Stimulated activated CD8-positive, alpha-beta memory T cell treated with anti-CD3 and anti-CD28 coated beads, Interleukin-15, amount 100 ng/mL, for 48 hours (primary cell): ENCODE data around the gene CAPN13.

Experiments
- DNase-seq, 2 donors: peaks; one replicate each; pipeline ENCODE4 v3.0.0-alpha.2; 2020; ENCODE audit warnings: low read depth in 2 of 2

Gene CAPN13

GRCh38 chr2:30764021-30764800, 43.0 kb downstream of the CAPN13 start:
- no peak for DNase-seq

GRCh38 chr2:30763151-30763660, 44.0 kb downstream of the CAPN13 start:
- DNase-seq: no peak

GRCh38 chr2:30761226-30761625, 46.0 kb downstream of the CAPN13 start:
- DNase-seq: no peak

GRCh38 chr2:30759481-30759880, 47.8 kb downstream of the CAPN13 start:
- no peak for DNase-seq

GRCh38 chr2:30758191-30758651, 49.0 kb downstream of the CAPN13 start:
- no peak for DNase-seq

GRCh38 chr2:30757749-30758148, 49.5 kb downstream of the CAPN13 start:
- no peak for DNase-seq

GRCh38 chr2:30756971-30757370, 50.3 kb downstream of the CAPN13 start:
- no peak for DNase-seq

GRCh38 chr2:30756051-30756719, 51.1 kb downstream of the CAPN13 start:
- no peak for DNase-seq

GRCh38 chr2:30753630-30754029, 53.6 kb downstream of the CAPN13 start:
- no peak for DNase-seq

- DNase-seq: no peak
Measured at GRCh38 chr2:30752811-30753210, 54.4 kb downstream of the CAPN13 start.

GRCh38 chr2:30747206-30747605, 60.0 kb downstream of the CAPN13 start:
- DNase-seq: no peak

GRCh38 chr2:30744823-30745222, 62.4 kb downstream of the CAPN13 start:
- DNase-seq: no peak

- DNase-seq: no peak
Measured at GRCh38 chr2:30741576-30741975, 65.7 kb downstream of the CAPN13 start.

GRCh38 chr2:30738141-30738911, 68.9 kb downstream of the CAPN13 start:
- DNase-seq: no peak

GRCh38 chr2:30737326-30737610, 70.0 kb downstream of the CAPN13 start:
- DNase-seq: no peak

GRCh38 chr2:30736461-30737325, 70.6 kb downstream of the CAPN13 start:
- no peak for DNase-seq

GRCh38 chr2:30733876-30734520, 73.2 kb downstream of the CAPN13 start:
- no peak for DNase-seq

GRCh38 chr2:30732876-30733275, 74.4 kb downstream of the CAPN13 start:
- no peak for DNase-seq

GRCh38 chr2:30732376-30732775, 74.9 kb downstream of the CAPN13 start:
- no peak for DNase-seq

- DNase-seq: no peak
Measured at GRCh38 chr2:30731706-30732105, 75.5 kb downstream of the CAPN13 start.
